Thyroid gland (tissue), 4 donors: ENCODE measurements around the gene KCNJ14. TPM values are rescaled to one million over a fixed set of nuclear protein-coding genes. Genes with fewer than 3 reads are reported as not detected.

Experiments
- DNase-seq, 2 donors: peaks; one replicate each; pipeline ENCODE4 v3.0.0-alpha.2; 2019
- H3K27ac ChIP-seq, 3 donors: fragments of 200-600 bp; sonication (generic); 1 replicate in 2 of 3; 2 replicates in 1 of 3; pipeline ENCODE4 v1.5.1; 2016 to 2019; ENCODE audit warnings: mild to moderate bottlenecking in 1 of 3, moderate library complexity in 1 of 3
- H3K27me3 ChIP-seq: fragments of 200-600 bp; sonication (generic); one replicate; pipeline ENCODE4 v1.5.1; 2019
- H3K36me3 ChIP-seq, 2 donors: fragments of 200-600 bp; sonication (generic); one replicate each; pipeline ENCODE4 v1.5.1; 2016 to 2019
- H3K4me1 ChIP-seq, 2 donors: fragments of 200-600 bp; sonication (generic); one replicate each; pipeline ENCODE4 v1.5.1; 2017 to 2019
- H3K4me3 ChIP-seq, 3 donors: fragments of 200-600 bp; sonication (generic); replicated peaks in 1 of 3; 1 replicate in 2 of 3; 2 replicates in 1 of 3; pipeline ENCODE4 v1.5.1; 2016; ENCODE audit warnings: mild to moderate bottlenecking in 1 of 3
- H3K9me3 ChIP-seq: fragments of 200-600 bp; sonication (generic); one replicate; pipeline ENCODE4 v1.5.1; 2017
- POLR2A ChIP-seq, 2 donors: fragments of 450-650 bp; IDR thresholded peaks; one replicate each; pipeline ENCODE4 v1.6.1; 2017; ENCODE audit warnings: antibody characterized with exemption in 2 of 2, mild to moderate bottlenecking in 2 of 2, moderate library complexity in 1 of 2
- WGBS, 2 donors: methylation state at CpG; one replicate each; pipeline ENCODE4 v1.1.5; 2017; 5-methylcytosine and 5-hydroxymethylcytosine counted together
- intact Hi-C: fragments of 100-400 bp; cut with DNase I; formaldehyde crosslinking; loops from one replicate; pipeline ENCODE4 v1.15.1; 2023
- total RNA-seq, 4 donors: library from RNA; depleted of rRNA; stranded (reverse); fragments of >200 nt; gene quantifications; one replicate each; pipeline ENCODE4 v1.2.3, GENCODE V29; 2016
- TF ChIP-seq, protein P1 (sequence below), 6 experiments: fragments of 200-600 bp in 3 of 6; fragments of 450-650 bp in 3 of 6; sonication (generic) in 3 of 6; IDR thresholded peaks; one replicate each; pipeline ENCODE4 v1.5.1; 2016 to 2019; ENCODE audit warnings: antibody characterized with exemption in 6 of 6, mild to moderate bottlenecking in 2 of 6, inconsistent platforms in 1 of 6, moderate library complexity in 1 of 6

The KCNJ14 gene
- total RNA-seq, 4 donors from 2014 or later = 1.2 to 1.9 (median 1.4) TPM

DNA sequence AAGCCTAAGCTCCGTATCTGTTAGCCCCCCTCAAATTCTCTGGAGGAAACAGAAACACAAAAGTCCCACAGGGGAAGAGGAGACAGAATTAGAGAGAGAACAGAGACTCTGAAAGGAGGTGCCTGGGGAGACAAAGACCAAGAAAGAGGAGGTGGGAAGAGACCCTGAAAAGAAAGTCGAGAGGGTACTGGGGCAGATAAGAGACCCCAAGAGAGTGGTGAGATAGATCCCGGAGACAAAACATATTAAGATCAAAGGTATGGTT, 10.5 kb upstream of the KCNJ14 start:
- H3K36me3 ChIP-seq = peaks cover 13 to 16% of the 10 kb centered on the region in 2 donors
- peak overlapping the region; percentile 72 to 89 (median 82) for H3K27ac ChIP-seq
- peaks cover 19 to 20% of the 10 kb centered on the region in 2 donors for H3K4me1 ChIP-seq
- no peak for DNase-seq
- TF ChIP-seq, protein P1, sequence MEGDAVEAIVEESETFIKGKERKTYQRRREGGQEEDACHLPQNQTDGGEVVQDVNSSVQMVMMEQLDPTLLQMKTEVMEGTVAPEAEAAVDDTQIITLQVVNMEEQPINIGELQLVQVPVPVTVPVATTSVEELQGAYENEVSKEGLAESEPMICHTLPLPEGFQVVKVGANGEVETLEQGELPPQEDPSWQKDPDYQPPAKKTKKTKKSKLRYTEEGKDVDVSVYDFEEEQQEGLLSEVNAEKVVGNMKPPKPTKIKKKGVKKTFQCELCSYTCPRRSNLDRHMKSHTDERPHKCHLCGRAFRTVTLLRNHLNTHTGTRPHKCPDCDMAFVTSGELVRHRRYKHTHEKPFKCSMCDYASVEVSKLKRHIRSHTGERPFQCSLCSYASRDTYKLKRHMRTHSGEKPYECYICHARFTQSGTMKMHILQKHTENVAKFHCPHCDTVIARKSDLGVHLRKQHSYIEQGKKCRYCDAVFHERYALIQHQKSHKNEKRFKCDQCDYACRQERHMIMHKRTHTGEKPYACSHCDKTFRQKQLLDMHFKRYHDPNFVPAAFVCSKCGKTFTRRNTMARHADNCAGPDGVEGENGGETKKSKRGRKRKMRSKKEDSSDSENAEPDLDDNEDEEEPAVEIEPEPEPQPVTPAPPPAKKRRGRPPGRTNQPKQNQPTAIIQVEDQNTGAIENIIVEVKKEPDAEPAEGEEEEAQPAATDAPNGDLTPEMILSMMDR (IDR thresholded peaks at IDR 0.05) = no peak
- TF ChIP-seq POLR2A (IDR thresholded peaks at IDR 0.05) = no peak
- intact Hi-C loops = loop anchor here (10.0 kb wide), 1 partner anchor 50 kb away; the partner anchor contains the start of genes GRIN2D and KDELR1
- peak overlapping the region in 2 of 3 donors; percentile 16 to 30 for H3K4me3 ChIP-seq
- no peaks in the 10 kb centered on the region for H3K27me3 ChIP-seq
- no peaks in the 10 kb centered on the region for H3K9me3 ChIP-seq
- 31 to 32% methylated on average over 3 of the region's 3 CpGs for WGBS, 2 donors

DNA sequence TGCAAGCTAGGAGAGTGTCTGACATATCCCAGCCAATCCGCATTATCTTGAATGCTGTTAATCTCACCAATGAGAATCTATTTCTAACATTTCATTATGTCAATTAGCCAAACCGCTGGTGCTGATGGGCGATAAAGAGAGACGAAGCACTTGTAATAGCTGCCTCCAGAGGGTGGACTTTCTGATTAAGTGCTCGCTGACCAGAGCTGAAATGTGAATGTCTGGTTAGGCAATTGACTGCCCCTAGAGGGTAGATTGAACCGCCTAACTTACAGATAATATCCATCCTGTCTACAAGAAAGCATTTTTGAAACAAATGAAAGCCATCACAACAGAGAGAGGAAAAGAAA, 10.1 kb upstream of the KCNJ14 start:
- peak; percentile 32 to 38 for DNase-seq
- H3K27ac ChIP-seq = peak overlapping the region; percentile 72 to 89 (median 82)
- WGBS, 2 donors = 3 to 7% methylated on average over 6 of the region's 6 CpGs
- no peaks in the 10 kb centered on the region for H3K9me3 ChIP-seq
- peaks cover 16 to 20% of the 10 kb centered on the region in 2 donors for H3K36me3 ChIP-seq
- TF ChIP-seq, protein P1 (IDR thresholded peaks at IDR 0.05) = peak in 4 of 6 experiments; percentile 41 to 62 (median 50)
- TF ChIP-seq POLR2A (IDR thresholded peaks at IDR 0.05) = no peak
- H3K27me3 ChIP-seq = no peaks in the 10 kb centered on the region
- H3K4me1 ChIP-seq = peaks cover 19 to 20% of the 10 kb centered on the region in 2 donors
- intact Hi-C loops = loop anchor here (10.0 kb wide), 1 partner anchor 50 kb away; the partner anchor contains the start of genes GRIN2D and KDELR1
- H3K4me3 ChIP-seq = peak overlapping the region; percentile 16 to 67 (median 50)

DNA sequence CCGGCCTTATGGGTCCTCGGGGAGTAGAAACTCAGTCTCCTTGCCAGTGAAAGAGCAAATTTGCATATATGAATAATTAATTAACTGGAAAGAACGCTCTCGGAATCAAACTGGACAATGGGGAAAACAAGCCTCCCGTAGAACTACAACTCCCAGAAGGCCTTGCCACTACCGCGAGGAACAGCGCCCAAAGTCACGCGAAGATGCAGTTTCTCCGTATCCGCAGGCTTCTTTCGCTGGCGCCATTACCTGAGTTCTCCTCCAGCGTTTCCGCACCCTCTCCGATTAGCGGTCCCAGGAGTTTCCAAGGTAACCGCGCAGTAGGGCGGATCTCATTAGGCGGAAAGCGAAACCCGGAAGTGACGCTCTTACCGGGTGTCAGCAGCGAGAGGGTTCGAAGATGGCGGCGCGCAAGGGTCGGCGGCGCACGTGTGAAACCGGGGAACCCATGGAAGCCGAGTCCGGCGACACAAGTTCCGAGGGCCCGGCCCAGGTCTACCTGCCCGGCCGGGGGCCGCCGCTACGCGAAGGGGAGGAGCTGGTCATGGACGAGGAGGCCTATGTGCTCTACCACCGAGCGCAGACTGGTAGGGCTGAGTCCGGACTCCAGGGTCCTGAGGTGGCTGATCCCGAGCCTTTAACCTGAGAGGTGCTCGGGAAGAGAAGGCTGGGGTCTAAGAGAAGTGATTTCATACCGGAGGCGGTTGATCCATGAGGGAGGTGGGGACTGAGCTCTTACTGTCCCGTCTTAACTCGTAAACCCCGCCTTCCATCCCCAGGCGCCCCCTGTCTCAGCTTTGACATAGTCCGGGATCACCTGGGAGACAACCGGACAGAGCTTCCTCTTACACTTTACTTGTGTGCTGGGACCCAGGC, 9.5 kb upstream of the KCNJ14 start, which contains the start of gene GRWD1:
TSS of gene GRWD1 (plus strand) at position 378 of the 876 bp plus-strand sequence. CDS start at position 401, 23 bp downstream.
- H3K4me1 ChIP-seq = peaks cover 19 to 20% of the 10 kb centered on the region in 2 donors
- peak within 1 kb of the TSS; percentile 16 to 67 (median 50) for H3K4me3 ChIP-seq
- intact Hi-C loops = loop anchor here (10.0 kb wide), 1 partner anchor 51 kb away; the partner anchor contains the start of genes GRIN2D and KDELR1
- DNase-seq = peak; percentile 94 to 95
- peak within 1 kb of the TSS; percentile 72 to 89 (median 82) for H3K27ac ChIP-seq
- TF ChIP-seq POLR2A (IDR thresholded peaks at IDR 0.05) = peak in 1 of 2 donors; percentile 52
- TF ChIP-seq, protein P1 (IDR thresholded peaks at IDR 0.05) = peak in 2 of 6 experiments; percentile 2 to 7
- WGBS, 2 donors = 0 to 1% methylated on average over 29 to 57 of the region's 61 CpGs
- H3K27me3 ChIP-seq = no peaks in the 10 kb centered on the region
- no peaks in the 10 kb centered on the region for H3K9me3 ChIP-seq
- H3K36me3 ChIP-seq = peaks cover 22 to 26% of the 10 kb centered on the region in 2 donors

DNA sequence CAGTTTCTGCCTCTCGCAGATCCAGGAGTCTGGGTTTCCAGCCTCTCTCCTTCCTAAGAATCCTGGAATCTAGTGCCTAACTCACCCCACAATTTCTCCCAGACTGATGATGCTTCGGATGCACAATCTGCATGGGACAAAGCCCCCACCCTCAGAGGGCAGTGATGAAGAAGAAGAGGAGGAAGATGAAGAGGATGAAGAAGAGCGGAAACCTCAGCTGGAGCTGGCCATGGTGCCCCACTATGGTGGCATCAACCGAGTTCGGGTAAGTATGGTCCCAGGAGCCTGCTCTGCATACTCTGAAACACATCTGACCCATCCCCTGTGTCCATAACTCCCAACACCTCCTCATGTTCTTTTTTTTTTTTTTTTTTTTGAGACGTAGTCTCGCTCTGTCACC, 8.8 kb upstream of the KCNJ14 start:
- intact Hi-C loops = loop anchor here (10.0 kb wide), 1 partner anchor 52 kb away; the partner anchor contains the start of genes GRIN2D and KDELR1
- peaks cover 30 to 33% of the 10 kb centered on the region in 2 donors for H3K36me3 ChIP-seq
- TF ChIP-seq POLR2A (IDR thresholded peaks at IDR 0.05) = no peak
- TF ChIP-seq, protein P1 (IDR thresholded peaks at IDR 0.05) = no peak
- no peak overlapping the region for H3K27ac ChIP-seq
- peak overlapping the region in 2 of 3 donors; percentile 50 to 67 for H3K4me3 ChIP-seq
- peaks cover 19 to 20% of the 10 kb centered on the region in 2 donors for H3K4me1 ChIP-seq
- no peak for DNase-seq
- WGBS, 2 donors = 83 to 84% methylated on average over 7 of the region's 7 CpGs
- no peaks in the 10 kb centered on the region for H3K27me3 ChIP-seq
- no peaks in the 10 kb centered on the region for H3K9me3 ChIP-seq
